Measurements from ENCODE around the gene MLPH. TPM values are rescaled to one million over a fixed set of nuclear protein-coding genes. Genes with fewer than 3 reads are reported as not detected.

MLPH gene
- total and polyA plus RNA-seq, 4 donors: 1.6 to 25.9 (median 22.3) TPM

- Histone ChIP-seq H3K4me3 (ENCODE audit: low read depth in 1 of 3, low read length in 3 of 3) (no peak overlapping the region), H3K27me3 (ENCODE audit: control insufficient read depth in 4 of 4, insufficient read depth in 4 of 4, low read length in 3 of 4) (no peaks in the 10 kb centered on the region), H3K4me1 (ENCODE audit: control insufficient read depth in 4 of 4, insufficient read depth in 4 of 4, low read length in 3 of 4) (peaks cover 5 to 53% (median 32%) of the 10 kb centered on the region in 4 donors), H3K27ac (ENCODE audit: low read depth in 1 of 2, low read length in 2 of 2) (peak overlapping the region in 1 of 2 donors; percentile 55), H3K36me3 (ENCODE audit: control insufficient read depth in 4 of 4, insufficient read depth in 3 of 4, low read depth in 1 of 4, low read length in 3 of 4) (peaks cover 0 to 2% (median 0%) of the 10 kb centered on the region in 4 donors), H3K9me3 (ENCODE audit: control insufficient read depth in 4 of 4, low read length in 3 of 4) (no peaks in the 10 kb centered on the region), H3K9ac (ENCODE audit: low read depth in 1 of 2, low read length in 2 of 2) (no peak overlapping the region)
- 90% methylated on average over 21 of the region's 21 CpGs for WGBS
- no peak for DNase-seq (ENCODE audit: low spot score)
- TF ChIP-seq ZBTB33 (IDR thresholded peaks at IDR 0.05): no peak
- no peak for TF ChIP-seq FOXA2 (IDR thresholded peaks at IDR 0.05)
- TF ChIP-seq ATF3 (IDR thresholded peaks at IDR 0.05): no peak
- no peak for TF ChIP-seq HNF4G (IDR thresholded peaks at IDR 0.05)
- no peak for TF ChIP-seq HNF4A (conservative IDR thresholded peaks at IDR 0.05)
- no peak for TF ChIP-seq EGR1 (IDR thresholded peaks at IDR 0.05; ENCODE audit: low read depth in 2 of 2)
- TF ChIP-seq YY1 (IDR thresholded peaks at IDR 0.05): no peak
- TF ChIP-seq RXRA (IDR thresholded peaks at IDR 0.05): no peak
- no peak for TF ChIP-seq RAD21 (IDR thresholded peaks at IDR 0.05)
- TF ChIP-seq CTCF (IDR thresholded peaks at IDR 0.05; ENCODE audit: low read depth, low read length, missing input control): no peak
- no peak for TF ChIP-seq SP1 (IDR thresholded peaks at IDR 0.05)
- TF ChIP-seq NR2F2 (IDR thresholded peaks at IDR 0.05): no peak
- no peak for TF ChIP-seq GABPA (IDR thresholded peaks at IDR 0.05 in 1 of 2, conservative IDR thresholded peaks at IDR 0.05 in 1 of 2)
- no peak for TF ChIP-seq MAX (IDR thresholded peaks at IDR 0.05)
- TF ChIP-seq JUND (IDR thresholded peaks at IDR 0.05): no peak
- TF ChIP-seq REST (IDR thresholded peaks at IDR 0.05): no peak
- no peak for TF ChIP-seq TAF1 (conservative IDR thresholded peaks at IDR 0.05)
- TF ChIP-seq FOXA1 (IDR thresholded peaks at IDR 0.05): no peak
Measured at GRCh38 chr2:237510502-237511217, 23.6 kb downstream of the MLPH start.
